A549 (cell line): ENCODE data around the gene CYP4B1. TPM values are rescaled to one million over a fixed set of nuclear protein-coding genes. Genes with fewer than 3 reads are reported as not detected.

Source experiments
- ATAC-seq, 2 experiments: fragments of 200-7000 bp in 1 of 2; fragments of >200 bp in 1 of 2; cut with Nextera tagmentation in 1 of 2; cut with Tn5 transposase in 1 of 2; 3 replicates each; pipeline versions ENCODE4 v1.8.0 to v1.9.1; 2018 to 2020; ENCODE audit warnings: mild to moderate bottlenecking in 1 of 2, moderate library complexity in 1 of 2
- CTCF ChIA-PET: fragments of 300-600 bp; sonication (Branson Sonifier 250); formaldehyde crosslinking; extraction: SDS; loops from one replicate; lab custom pipeline; 2021; ENCODE audit warnings: antibody characterized with exemption, inconsistent platforms; lab: Yijun Ruan, JAX
- POLR2A ChIA-PET: fragments of 350-600 bp; formaldehyde crosslinking; extraction: SDS; loops from one replicate; lab custom pipeline; 2021; ENCODE audit warnings: antibody characterized with exemption, inconsistent platforms; lab: Yijun Ruan, JAX
- DNase-seq, 2 experiments: peaks; one replicate each; pipeline versions ENCODE4 v3.0.0 to v3.0.0-alpha.2; 2011 to 2016; ENCODE audit warnings: low read depth in 1 of 2, low spot score in 1 of 2
- FAIRE-seq: peaks from 2 replicates; lab custom pipeline; 2011; peaks lifted over from hg19 to GRCh38; lab: Jason Lieb, UNC
- H3K27ac ChIP-seq, 2 experiments: fragments of >200 bp; sonication (Bioruptor Twin); formaldehyde crosslinking; 3 replicates each; pipeline ENCODE4 v1.5.1; 2016 to 2017
- H3K4me1 ChIP-seq: fragments of >200 bp; sonication (Bioruptor Twin); formaldehyde crosslinking; 3 replicates; pipeline ENCODE4 v1.6.1; 2016
- H3K4me2 ChIP-seq: fragments of >200 bp; sonication (Bioruptor Twin); formaldehyde crosslinking; 3 replicates; pipeline ENCODE4 v1.6.1; 2016
- H3K4me3 ChIP-seq: fragments of >200 bp; sonication (Bioruptor Twin); formaldehyde crosslinking; 3 replicates; pipeline ENCODE4 v1.5.1; 2016
- H3K9me3 ChIP-seq: fragments of >200 bp; sonication (Bioruptor Twin); formaldehyde crosslinking; 3 replicates; pipeline ENCODE4 v1.6.1; 2016
- BCL3 ChIP-seq: fragments of >200 bp; sonication (Bioruptor Twin); formaldehyde crosslinking; IDR thresholded peaks from 3 replicates; pipeline ENCODE4 v1.6.1; 2016
- CEBPB ChIP-seq, 2 experiments: fragments of >200 bp in 1 of 2; sonication (Bioruptor Twin) in 1 of 2; formaldehyde crosslinking in 1 of 2; IDR thresholded peaks; 2 replicates each; pipeline ENCODE4 v1.6.1; 2012 to 2016
- CTCF ChIP-seq: fragments of >200 bp; sonication (Bioruptor Twin); formaldehyde crosslinking; IDR thresholded peaks from 3 replicates; pipeline ENCODE4 v1.5.1; 2016
- E2F6 ChIP-seq: IDR thresholded peaks from 2 replicates; pipeline ENCODE4 v1.6.1; 2012; ENCODE audit warnings: low read depth, borderline replicate concordance
- EHF ChIP-seq: fragments of 250-450 bp; sonication (Bioruptor Pico); IDR thresholded peaks from 2 replicates; pipeline ENCODE4 v1.5.0; 2020; ENCODE audit warnings: mild to moderate bottlenecking
- FOSB ChIP-seq: fragments of 250-450 bp; sonication (Bioruptor Pico); IDR thresholded peaks from 2 replicates; pipeline ENCODE4 v1.5.0; 2020; ENCODE audit warnings: mild to moderate bottlenecking, moderate library complexity
- HES2 ChIP-seq: fragments of >200 bp; sonication (Bioruptor Twin); formaldehyde crosslinking; IDR thresholded peaks from 2 replicates; pipeline ENCODE4 v1.6.1; 2016
- HEYL ChIP-seq: fragments of 250-450 bp; sonication (Bioruptor Pico); IDR thresholded peaks from 2 replicates; pipeline ENCODE4 v1.8.0; 2021; ENCODE audit warnings: mild to moderate bottlenecking, moderate library complexity
- HOXA7 ChIP-seq: fragments of 250-450 bp; sonication (Bioruptor Pico); IDR thresholded peaks from 2 replicates; pipeline ENCODE4 v1.5.0; 2020; ENCODE audit warnings: mild to moderate bottlenecking, moderate library complexity
- HOXB5 ChIP-seq: fragments of 250-450 bp; sonication (Bioruptor Pico); IDR thresholded peaks from 2 replicates; pipeline ENCODE4 v1.5.0; 2020; ENCODE audit warnings: mild to moderate bottlenecking, moderate library complexity
- MAX ChIP-seq: IDR thresholded peaks from 2 replicates; pipeline ENCODE4 v1.6.1; 2012
- RARB ChIP-seq: fragments of 250-450 bp; sonication (Bioruptor Pico); IDR thresholded peaks from 2 replicates; pipeline ENCODE4 v1.8.0; 2021; ENCODE audit warnings: mild to moderate bottlenecking, moderate library complexity
- RCOR1 ChIP-seq: fragments of 150-350 bp; IDR thresholded peaks from 2 replicates; pipeline ENCODE4 v1.6.1; 2014; ENCODE audit warnings: antibody characterized with exemption, low read length, low read depth
- RFX5 ChIP-seq: fragments of 450-650 bp; IDR thresholded peaks from 2 replicates; pipeline ENCODE4 v1.7.1; 2014; ENCODE audit warnings: antibody characterized with exemption, mild to moderate bottlenecking, moderate library complexity
- SMC3 ChIP-seq: fragments of >200 bp; sonication (Bioruptor Twin); formaldehyde crosslinking; IDR thresholded peaks from 3 replicates; pipeline ENCODE4 v1.6.1; 2018; ENCODE audit warnings: inconsistent platforms
- TFCP2L1 ChIP-seq: fragments of 250-450 bp; sonication (Bioruptor Pico); IDR thresholded peaks from 2 replicates; pipeline ENCODE4 v1.5.0; 2021; ENCODE audit warnings: mild to moderate bottlenecking
- TP53 ChIP-seq: fragments of 250-450 bp; sonication (Bioruptor Pico); IDR thresholded peaks from 2 replicates; pipeline ENCODE4 v1.5.0; 2021; ENCODE audit warnings: mild to moderate bottlenecking, moderate library complexity
- USF2 ChIP-seq: fragments of 450-650 bp; IDR thresholded peaks from 2 replicates; pipeline ENCODE4 v1.6.1; 2014; ENCODE audit warnings: antibody characterized with exemption
- ZC3H11A ChIP-seq: fragments of 450-650 bp; IDR thresholded peaks from 2 replicates; pipeline ENCODE4 v1.6.1; 2014; ENCODE audit warnings: antibody characterized with exemption, mild to moderate bottlenecking
- ZFP36 ChIP-seq: fragments of 450-650 bp; IDR thresholded peaks from 2 replicates; pipeline ENCODE4 v1.6.1; 2014; ENCODE audit warnings: borderline replicate concordance; ENCODE audit not compliant: partially characterized antibody
- ZSCAN20 ChIP-seq: fragments of 250-450 bp; sonication (Bioruptor Pico); IDR thresholded peaks from 2 replicates; pipeline ENCODE4 v1.8.0; 2022; ENCODE audit warnings: mild to moderate bottlenecking, moderate library complexity
- WGBS: methylation state at CpG from one replicate; pipeline ENCODE4 v1.1.6; 2017; ENCODE audit errors: missing lambda C conversion rate; 5-methylcytosine and 5-hydroxymethylcytosine counted together
- polyA plus RNA-seq, 4 experiments: library from polyadenylated mRNA; depleted of rRNA in 3 of 4; stranded (reverse); fragments of >200 nt; fragmentation: RNase III in 1 of 4; extraction: RNeasy Plus Mini Kit Qiagen cat#74134 plus additional on column Dnase treatment in 1 of 4; gene quantifications; 2 replicates in 3 of 4; 3 replicates in 1 of 4; pipeline ENCODE4 v1.2.3, GENCODE V29; 2011 to 2017

The CYP4B1 gene
- polyA plus RNA-seq, 2 of the 4 experiments (the other 2 are of a cell fraction), result not detected

- TF ChIP-seq ZC3H11A (no peak), RARB (no peak)
These were observed 8.5 kb downstream of the CYP4B1 start (continued) for GRCh38 chr1:46807046-46807972.

- CTCF ChIA-PET, result no interaction called here
- no peak overlapping the region for H3K4me3 ChIP-seq
These were observed 10.2 kb downstream of the CYP4B1 start for GRCh38 chr1:46809071-46809470.

GRCh38 chr1:46809904-46810303 lies 11.1 kb downstream of the CYP4B1 start:
- H3K4me3 ChIP-seq, result no peak overlapping the region
- DNase-seq, result no peak
- no peak overlapping the region for H3K4me2 ChIP-seq
- TF ChIP-seq HES2 (no peak), RFX5 (no peak), SMC3 (no peak), FOSB (CRISPR knock-in tag) (no peak), MAX (no peak), USF2 (no peak), CTCF (no peak), RCOR1 (no peak), TP53 (no peak), HOXB5 (no peak), E2F6 (no peak), TFCP2L1 (CRISPR knock-in tag) (no peak), HOXA7 (no peak)
- 52% methylated on average over 3 of the region's 3 CpGs for WGBS
- no peak for ATAC-seq
- no peak overlapping the region for H3K27ac ChIP-seq
- POLR2A ChIA-PET, result no interaction called here
- H3K4me1 ChIP-seq, result no peaks in the 10 kb centered on the region
- H3K9me3 ChIP-seq, result no peaks in the 10 kb centered on the region
- no peak for FAIRE-seq
- CTCF ChIA-PET, result no interaction called here

More at GRCh38 chr1:46809071-46809470, 10.2 kb downstream of the CYP4B1 start:
- H3K4me1 ChIP-seq, result no peaks in the 10 kb centered on the region
- FAIRE-seq, result no peak
- DNase-seq, result no peak
- no peaks in the 10 kb centered on the region for H3K9me3 ChIP-seq
- WGBS, result 89% methylated on average over 1 of the region's 1 CpG
- TF ChIP-seq FOSB (CRISPR knock-in tag) (no peak), CEBPB (IDR thresholded peaks at IDR 0.05) (no peak), TP53 (no peak), ZFP36 (no peak), HOXB5 (no peak), HEYL (CRISPR knock-in tag) (no peak), EHF (CRISPR knock-in tag) (no peak), BCL3 (no peak), SMC3 (no peak), ZSCAN20 (CRISPR knock-in tag) (no peak), USF2 (no peak)
- TF ChIP-seq, all 56 proteins: peak for 0
- ATAC-seq, result no peak
- Histone ChIP-seq H3K4me2 (no peak overlapping the region), H3K27ac (no peak overlapping the region)
- POLR2A ChIA-PET, result no interaction called here
